HuH-7.5 (cell line): ENCODE measurements around the gene MAU2.
"Not testable (repeated sequence)": the region's sequence is repeated elsewhere in the genome, so short reads cannot be mapped to it uniquely, and the experiment has no call there.

Experiments used
- DNase-seq: peaks from one replicate; pipeline ENCODE4 v3.0.0; 2011; ENCODE audit warnings: low spot score

The MAU2 gene

GRCh38 chr19:19345970-19346369, 25.3 kb downstream of the MAU2 start:
- no peak for DNase-seq

GRCh38 chr19:19347401-19348110, 26.9 kb downstream of the MAU2 start:
- DNase-seq: no peak

- DNase-seq: no peak
These were observed 27.6 kb downstream of the MAU2 start for GRCh38 chr19:19348266-19348665.

DNA sequence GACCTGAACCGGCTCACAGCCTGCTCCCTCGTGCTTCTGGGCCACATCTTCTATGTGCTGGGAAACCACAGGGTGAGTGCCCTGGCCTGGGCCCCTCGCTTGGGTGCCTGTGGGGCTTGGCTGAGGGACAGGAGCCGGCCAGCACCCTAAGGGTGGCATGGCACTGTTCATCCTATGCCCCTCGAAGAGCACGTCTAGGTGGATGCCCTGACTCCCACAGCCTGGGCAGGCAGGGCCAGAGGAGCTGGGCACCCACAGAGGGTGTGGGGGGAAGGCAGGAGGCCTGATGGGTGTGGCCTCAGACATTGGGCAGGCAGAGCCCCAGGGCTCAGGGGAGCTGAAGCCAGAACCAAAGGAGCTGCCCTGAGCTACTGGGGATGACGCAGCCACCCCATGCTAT, 28.7 kb downstream of the MAU2 start:
- DNase-seq: no peak

- DNase-seq: not testable (repeated sequence)
These were observed 30.1 kb downstream of the MAU2 start for GRCh38 chr19:19350756-19351155.

DNA sequence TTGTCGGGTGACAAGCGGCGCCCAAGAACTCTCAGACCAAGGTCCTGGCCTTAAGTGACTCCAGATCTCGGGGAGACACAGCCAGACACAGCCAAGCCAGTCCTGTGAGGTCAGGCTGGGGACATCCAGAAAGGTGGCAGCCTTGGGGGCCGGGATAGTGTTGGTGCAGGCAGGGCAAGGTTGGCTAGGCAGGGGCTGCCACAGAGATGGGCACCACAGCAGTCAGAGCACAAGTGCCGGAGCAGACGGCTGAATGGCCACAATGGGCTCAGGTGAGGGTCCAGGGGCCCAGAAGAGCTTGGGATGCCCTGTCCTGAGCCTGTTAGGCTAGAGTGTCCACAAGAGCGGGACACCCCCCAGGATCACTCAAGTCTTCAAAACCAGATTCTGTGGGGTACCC, 32.2 kb downstream of the MAU2 start:
- DNase-seq: no peak

- no peak for DNase-seq
These were observed 33.4 kb downstream of the MAU2 start for GRCh38 chr19:19354007-19354406.

DNA sequence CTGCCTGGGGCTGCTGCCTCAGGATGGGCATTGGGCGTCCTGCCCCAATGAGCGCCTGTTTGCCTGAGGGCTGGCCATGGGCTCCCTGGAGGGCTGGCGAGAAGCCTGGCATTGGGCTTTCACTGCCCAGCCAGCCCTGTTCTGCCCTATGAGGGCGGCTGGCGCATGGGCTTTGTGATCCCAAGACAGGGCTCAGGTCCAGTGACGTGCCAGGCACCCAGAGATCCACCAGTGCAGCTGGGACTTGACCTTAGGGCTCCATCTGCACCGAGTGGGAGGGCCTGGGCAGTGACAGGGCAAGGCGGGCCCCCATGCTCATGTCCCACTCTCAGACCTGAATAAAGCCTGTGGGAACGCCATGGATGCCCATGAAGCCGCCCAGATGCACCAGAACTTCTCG, 34.3 kb downstream of the MAU2 start:
- no peak for DNase-seq

- no peak for DNase-seq
These were observed 35.0 kb downstream of the MAU2 start for GRCh38 chr19:19355606-19356139.

DNA sequence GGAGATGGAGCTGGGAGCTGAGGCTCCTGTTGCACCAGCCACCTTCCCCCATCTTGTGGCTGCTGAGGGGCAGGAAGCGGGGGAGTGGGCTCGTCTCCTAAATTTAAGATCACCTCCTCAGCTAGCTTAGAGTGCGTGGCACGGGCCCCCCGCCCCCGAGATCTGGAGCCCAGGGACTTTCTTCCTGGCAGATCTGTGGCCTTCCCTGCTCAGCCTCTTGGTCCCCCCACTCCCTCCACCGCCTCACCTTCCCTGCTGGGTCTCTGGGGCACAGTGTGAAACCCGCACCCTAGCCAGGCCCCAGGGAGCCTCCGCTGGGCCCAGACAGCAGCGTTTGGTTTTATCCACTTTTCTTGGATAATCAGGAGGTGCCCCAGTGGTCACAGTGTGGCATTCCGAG, 35.9 kb downstream of the MAU2 start:
- DNase-seq: no peak

GRCh38 chr19:19356901-19357566, 36.4 kb downstream of the MAU2 start:
- no peak for DNase-seq

DNA sequence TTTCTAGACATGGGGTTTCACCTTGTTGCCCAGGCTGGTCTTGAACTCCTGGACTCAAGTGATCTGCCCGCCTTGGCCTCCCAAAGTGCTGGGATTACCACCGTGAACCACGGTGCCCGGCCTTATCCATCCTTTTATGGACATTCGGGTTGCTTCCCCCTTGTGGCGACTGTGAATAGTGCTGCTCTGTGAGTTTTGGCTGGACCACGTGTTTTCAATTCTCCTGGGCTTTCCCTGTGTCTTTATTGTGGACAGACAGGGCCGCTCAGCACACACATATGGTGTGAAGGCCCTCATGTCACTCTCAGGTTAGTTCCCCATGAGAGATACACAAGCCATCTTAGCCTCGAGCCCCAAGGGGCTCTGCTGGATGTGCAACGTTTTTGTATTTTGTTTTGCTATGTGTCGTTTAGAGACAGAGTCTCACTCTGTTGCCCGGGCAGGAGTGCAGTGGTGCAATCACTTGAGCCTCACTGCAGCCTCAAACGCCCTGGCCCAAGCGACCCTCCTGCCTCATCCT, 40.5 kb downstream of the MAU2 start:
- peak; percentile 92 for DNase-seq

- DNase-seq: no peak
These were observed 41.4 kb downstream of the MAU2 start for GRCh38 chr19:19362075-19362474.

GRCh38 chr19:19366434-19367396, 46.1 kb downstream of the MAU2 start:
- peak; percentile 88 for DNase-seq

DNA sequence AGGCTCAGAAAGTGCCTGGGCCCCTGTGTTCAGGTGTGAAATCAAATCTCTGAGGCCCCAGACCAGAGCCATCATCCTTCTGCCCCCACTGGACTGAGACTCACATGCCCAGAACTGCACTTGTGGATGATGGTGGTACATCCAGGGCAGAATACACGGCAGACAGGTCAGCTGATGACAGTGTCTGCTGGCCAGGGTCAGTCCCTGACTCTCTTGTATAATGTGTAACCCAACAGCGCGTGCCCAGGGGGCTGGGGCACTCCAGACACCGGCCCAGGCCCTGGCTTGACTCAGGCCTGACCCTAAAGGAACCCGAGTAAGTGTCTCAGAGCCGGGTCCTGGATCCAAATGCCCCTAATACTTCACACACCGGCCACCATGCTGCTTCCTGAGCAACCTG, 47.5 kb downstream of the MAU2 start:
- DNase-seq: no peak

DNA sequence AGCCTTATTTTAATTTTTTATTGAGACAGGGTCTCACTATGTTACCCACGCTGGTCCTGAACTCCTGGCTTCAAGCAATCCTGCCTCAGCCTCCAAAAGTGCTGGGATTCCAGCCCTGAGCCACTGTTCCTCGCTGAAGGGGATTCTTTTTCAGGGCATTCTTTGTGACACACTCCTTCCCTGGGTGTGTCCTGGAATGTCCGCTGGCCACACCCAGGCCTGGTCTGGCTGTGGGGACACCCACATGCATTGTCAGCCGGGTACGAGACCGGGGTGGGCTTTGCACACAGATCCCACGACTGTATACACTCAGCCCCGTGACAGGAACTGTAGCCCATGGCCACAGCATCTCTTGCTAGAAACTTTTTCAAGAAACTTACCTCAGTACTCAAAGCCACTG, 50.4 kb downstream of the MAU2 start:
- DNase-seq: no peak

DNA sequence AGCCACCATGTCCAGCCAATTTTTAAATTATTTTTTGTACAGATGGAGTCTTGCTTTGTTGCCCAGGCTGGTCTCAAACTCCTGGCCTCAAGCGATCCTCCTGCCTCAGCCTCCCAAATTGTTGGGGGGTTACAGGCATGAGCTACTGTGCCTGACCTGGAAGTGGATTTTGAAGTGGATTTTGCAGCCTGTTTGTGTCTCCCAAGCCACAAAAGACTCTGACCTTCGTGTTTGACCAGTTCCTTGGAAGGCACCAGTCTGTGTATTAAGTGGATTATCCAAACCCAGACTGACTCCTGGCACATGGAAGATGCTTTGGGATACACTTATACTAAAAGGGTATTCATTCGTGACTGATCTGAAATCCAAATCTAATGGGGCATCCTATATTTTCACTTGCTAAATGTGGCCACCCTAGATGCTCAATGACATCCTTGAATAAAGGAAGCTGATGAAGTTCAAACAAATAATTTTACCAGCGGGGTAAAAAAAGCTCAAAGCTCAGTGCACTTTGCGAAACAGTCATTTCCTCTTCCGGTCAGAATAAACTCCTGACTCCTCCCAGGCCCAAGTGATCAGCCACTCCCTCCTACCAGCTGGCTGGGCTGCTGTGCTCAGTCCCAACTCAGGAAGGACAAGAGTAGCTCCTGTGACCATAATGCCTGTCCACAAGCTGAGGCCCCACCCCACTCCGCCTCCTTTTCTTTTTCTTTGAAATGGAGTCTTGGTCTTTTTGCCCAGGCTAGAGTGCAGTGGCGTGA, 52.2 kb downstream of the MAU2 start:
- DNase-seq: no peak

DNA sequence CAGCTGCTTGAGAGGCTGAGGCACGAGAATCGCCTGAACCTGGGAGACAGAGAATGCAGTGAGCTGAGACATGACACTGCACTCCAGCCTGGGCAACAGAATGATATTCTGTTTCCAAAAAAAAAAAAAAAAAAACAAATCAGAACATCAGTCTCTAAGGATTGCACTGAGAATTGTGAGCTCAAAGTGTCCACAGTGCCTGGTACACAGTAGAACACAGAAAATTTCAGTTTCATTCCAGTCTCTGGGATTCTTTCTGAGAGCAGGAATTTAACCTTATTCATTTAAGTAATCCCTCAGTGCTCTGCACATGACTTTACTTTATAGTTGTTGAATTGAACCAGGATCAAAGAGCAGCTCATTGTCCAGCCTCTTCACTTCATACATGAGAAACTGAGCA, 58.9 kb downstream of the MAU2 start:
- no peak for DNase-seq

- DNase-seq: not testable (repeated sequence)
These were observed 59.7 kb downstream of the MAU2 start for GRCh38 chr19:19380316-19380715.

- DNase-seq: no peak
These were observed 60.6 kb downstream of the MAU2 start for GRCh38 chr19:19381007-19381926.
